Rectal smooth muscle tissue (tissue), 1 donor: Measurements from ENCODE around the gene SLC26A9.
"Not testable (repeated sequence)": the region's sequence is repeated elsewhere in the genome, so short reads cannot be mapped to it uniquely, and the experiment has no call there.

Source experiments
- H3K27ac ChIP-seq: one replicate; pipeline ENCODE4 v1.7.0; 2013; ENCODE audit warnings: low read depth, low read length, inconsistent platforms
- H3K27me3 ChIP-seq: one replicate; pipeline ENCODE4 v1.7.0; 2013; ENCODE audit warnings: low read length; ENCODE audit not compliant: control insufficient read depth, insufficient read depth
- H3K36me3 ChIP-seq: one replicate; pipeline ENCODE4 v1.7.0; 2013; ENCODE audit warnings: low read length; ENCODE audit not compliant: control insufficient read depth, insufficient read depth
- H3K4me1 ChIP-seq: one replicate; pipeline ENCODE4 v1.7.0; 2013; ENCODE audit warnings: low read length; ENCODE audit not compliant: control insufficient read depth, insufficient read depth
- H3K4me3 ChIP-seq: one replicate; pipeline ENCODE4 v1.7.0; 2013; ENCODE audit warnings: low read length
- H3K9ac ChIP-seq: one replicate; pipeline ENCODE4 v1.7.0; 2013; ENCODE audit warnings: low read length

SLC26A9 gene

DNA sequence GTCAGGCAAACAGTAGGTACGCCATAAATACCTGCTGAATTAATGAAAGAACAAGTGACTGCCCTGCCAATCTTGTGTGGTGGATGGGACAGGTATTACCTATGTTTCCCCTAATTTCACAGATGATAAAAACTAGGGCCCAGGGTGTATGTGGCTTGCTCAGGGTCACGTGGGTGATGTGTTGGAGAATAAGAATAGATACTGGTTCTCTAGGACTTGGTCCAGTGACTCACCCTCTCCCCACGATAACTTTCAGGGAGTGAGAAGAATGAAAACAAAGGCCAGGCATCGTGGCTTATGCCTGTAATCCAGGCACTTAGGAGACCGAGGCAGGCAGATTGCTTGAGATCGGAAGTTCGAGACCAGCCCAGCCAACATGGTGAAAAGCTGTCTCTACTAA lies 26.7 kb downstream of the SLC26A9 start:
- Histone ChIP-seq H3K4me3 (no peak overlapping the region), H3K4me1 (no peaks in the 10 kb centered on the region), H3K9ac (no peak overlapping the region), H3K27ac (no peak overlapping the region), H3K36me3 (no peaks in the 10 kb centered on the region), H3K27me3 (no peaks in the 10 kb centered on the region)

DNA sequence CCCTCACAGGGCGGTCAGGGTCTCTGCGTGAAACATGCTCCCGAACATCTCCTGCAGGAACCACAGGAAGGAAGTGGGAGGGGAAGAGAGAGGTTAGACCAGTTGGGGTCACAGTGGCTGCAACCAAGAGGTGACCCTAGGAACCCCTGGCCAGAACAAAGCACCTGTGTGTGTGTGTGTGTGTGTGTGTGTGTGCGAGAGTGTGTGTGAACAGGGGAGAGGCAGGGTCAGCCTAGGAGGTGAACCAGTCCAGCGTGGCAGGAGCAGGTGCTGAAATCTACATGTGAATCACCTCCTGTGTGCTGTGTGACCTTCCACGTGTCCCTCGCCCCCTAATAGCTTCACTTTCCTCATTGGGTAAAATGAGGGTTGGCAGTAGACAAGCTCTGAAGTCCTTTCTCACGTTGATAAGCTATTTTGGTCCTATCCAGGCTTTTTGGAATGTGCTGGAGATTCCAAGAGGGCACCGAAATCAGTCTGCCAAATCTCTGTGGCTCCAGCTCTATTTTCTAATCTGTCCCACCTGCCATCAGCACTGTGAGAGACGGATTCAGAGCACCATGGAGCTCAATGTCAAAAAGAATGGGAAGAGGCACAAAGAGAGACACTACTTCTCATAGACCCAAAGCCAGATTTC lies 27.8 kb downstream of the SLC26A9 start:
- Histone ChIP-seq H3K27ac (no peak overlapping the region), H3K4me3 (no peak overlapping the region), H3K27me3 (no peaks in the 10 kb centered on the region), H3K9ac (no peak overlapping the region), H3K36me3 (no peaks in the 10 kb centered on the region), H3K4me1 (no peaks in the 10 kb centered on the region)

DNA sequence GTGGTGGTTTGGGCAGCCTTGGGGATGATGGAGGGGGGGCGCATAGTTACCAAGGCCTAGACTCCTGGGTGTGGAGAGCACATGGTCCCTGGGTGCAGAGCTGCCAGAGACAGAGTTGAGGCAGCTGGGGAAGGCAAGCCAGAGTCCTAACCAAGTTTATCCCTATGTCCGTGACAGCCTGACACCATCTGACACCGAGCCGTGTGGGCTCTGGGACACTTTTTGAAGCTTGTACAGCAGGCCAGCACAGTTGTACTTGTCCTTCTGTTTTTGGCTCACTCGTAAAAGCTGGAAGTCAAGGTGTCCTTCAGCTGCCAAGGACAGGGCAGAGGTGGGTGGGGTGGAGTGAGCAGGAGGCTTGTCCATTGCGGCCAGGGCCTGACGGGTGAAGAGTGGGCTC lies 28.5 kb downstream of the SLC26A9 start:
- Histone ChIP-seq H3K36me3 (no peaks in the 10 kb centered on the region), H3K4me3 (no peak overlapping the region), H3K27ac (no peak overlapping the region), H3K27me3 (no peaks in the 10 kb centered on the region), H3K4me1 (no peaks in the 10 kb centered on the region), H3K9ac (no peak overlapping the region)

DNA sequence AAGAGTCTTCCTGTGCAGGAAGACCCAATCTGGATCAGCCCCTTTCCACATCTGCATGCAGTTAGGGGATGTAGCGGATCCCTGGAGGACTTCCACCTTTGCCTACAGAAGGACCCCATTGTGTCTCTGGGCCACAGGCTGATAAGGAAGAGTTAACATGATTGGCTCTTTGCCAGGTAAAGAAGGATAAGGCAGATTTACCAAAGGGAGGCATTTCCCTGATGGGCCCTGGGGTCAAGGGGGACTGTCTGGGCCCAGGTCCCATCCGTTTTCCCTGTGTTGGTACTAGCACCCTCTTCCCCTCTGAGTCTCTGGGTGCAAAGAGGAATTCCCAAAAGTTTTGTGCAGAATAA lies 29.1 kb downstream of the SLC26A9 start:
- no peaks in the 10 kb centered on the region for H3K4me1 ChIP-seq
- H3K27ac ChIP-seq: no peak overlapping the region
- no peak overlapping the region for H3K9ac ChIP-seq
- H3K4me3 ChIP-seq: no peak overlapping the region
- no peaks in the 10 kb centered on the region for H3K36me3 ChIP-seq
- no peaks in the 10 kb centered on the region for H3K27me3 ChIP-seq

DNA sequence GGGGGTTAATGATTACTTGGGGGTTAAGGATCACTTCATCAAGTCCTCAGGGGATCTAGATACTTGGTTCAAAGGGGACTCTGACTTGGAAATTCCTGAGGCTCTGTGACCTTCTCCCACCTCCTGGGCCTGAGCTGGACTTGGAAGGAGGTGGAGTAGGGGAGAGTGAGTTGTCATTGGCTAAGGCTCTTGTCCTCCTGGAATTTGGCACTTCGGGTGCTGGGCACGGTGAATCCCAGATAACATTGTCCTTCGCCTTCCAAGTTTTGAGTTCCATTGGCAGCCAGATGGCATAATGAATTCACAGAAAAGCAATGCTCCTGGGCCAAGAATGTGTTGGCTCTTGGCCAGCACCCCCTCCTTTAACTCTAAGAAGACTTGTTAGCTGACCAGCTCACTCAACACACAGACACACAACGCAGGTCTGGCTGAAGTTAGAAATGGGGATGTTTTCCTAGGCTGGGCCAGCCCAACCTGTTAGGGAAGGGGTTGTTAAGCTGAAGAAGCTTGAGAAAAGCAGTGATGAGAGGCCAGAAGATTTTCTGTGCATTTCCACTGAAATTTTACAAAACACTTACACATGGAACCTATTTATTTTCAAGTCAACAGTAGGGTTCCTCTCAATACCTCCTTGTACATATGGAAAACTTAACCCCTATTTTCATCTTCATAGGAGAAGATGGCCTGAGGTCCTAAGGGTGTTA lies 29.7 kb downstream of the SLC26A9 start:
- Histone ChIP-seq H3K27ac (no peak overlapping the region), H3K9ac (no peak overlapping the region), H3K27me3 (no peaks in the 10 kb centered on the region), H3K4me1 (no peaks in the 10 kb centered on the region), H3K36me3 (no peaks in the 10 kb centered on the region), H3K4me3 (no peak overlapping the region)

DNA sequence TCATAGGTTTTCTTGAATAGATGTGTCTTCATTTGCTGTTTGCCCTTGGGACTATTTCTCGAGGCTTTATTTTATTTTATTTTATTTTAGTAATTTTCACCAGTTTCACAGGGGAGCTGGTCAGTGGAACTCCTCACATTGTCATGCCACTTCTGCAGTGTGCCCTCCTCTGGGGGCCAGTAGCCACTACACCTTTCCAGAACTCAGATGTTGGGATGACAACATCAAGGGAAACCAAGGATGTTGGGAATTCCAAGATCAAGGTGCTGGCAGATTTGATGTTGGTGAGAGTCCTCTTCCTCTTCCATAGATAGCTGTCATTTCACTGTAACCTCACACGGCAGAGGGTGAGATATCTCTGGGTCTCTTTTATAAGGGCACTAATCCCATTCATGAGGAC lies 35.5 kb downstream of the SLC26A9 start:
- H3K36me3 ChIP-seq: no peaks in the 10 kb centered on the region
- no peak overlapping the region for H3K4me3 ChIP-seq
- no peak overlapping the region for H3K9ac ChIP-seq
- no peaks in the 10 kb centered on the region for H3K27me3 ChIP-seq
- no peak overlapping the region for H3K27ac ChIP-seq
- H3K4me1 ChIP-seq: no peaks in the 10 kb centered on the region

DNA sequence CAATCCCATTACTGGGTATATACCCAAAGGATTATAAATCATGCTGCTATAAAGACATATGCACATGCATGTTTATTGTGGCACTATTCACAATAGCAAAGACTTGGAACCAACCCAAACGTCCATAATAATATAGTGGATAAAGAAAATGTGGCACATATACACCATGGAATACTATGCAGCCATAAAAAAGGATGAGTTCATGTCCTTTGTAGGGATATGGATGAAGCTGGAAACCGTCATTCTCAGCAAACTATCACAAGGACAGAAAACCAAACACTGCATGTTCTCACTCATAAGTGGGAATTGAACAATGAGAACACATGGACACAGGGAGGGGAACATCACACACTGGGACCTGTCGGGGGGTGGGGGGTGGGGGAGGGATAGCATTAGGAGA lies 38.2 kb downstream of the SLC26A9 start:
- not testable (repeated sequence) for H3K27ac ChIP-seq, H3K4me1 ChIP-seq, H3K9ac ChIP-seq, H3K4me3 ChIP-seq, H3K36me3 ChIP-seq, H3K27me3 ChIP-seq

DNA sequence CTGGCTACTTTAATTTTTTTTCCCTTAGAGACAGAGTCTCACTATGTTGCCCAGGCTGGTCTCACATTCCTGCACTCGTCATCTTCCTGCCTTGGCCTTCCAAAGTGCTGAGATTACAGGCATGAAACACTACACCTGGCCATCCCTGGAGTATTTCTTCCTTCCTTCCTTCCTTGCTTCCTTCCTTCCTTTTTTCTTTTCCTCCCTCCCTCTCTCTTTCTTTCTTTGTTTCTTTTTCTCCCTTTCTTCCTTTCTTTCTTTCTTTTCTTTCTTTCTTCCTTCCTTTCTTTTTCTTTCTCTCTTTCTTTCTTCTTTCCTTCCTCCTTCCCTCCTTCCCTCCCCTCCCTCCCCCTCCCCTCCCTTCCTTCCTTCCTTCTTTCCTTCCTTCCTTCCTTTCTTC lies 46.9 kb downstream of the SLC26A9 start:
- H3K9ac ChIP-seq: no peak overlapping the region
- no peaks in the 10 kb centered on the region for H3K36me3 ChIP-seq
- H3K4me1 ChIP-seq: no peaks in the 10 kb centered on the region
- no peak overlapping the region for H3K4me3 ChIP-seq
- H3K27me3 ChIP-seq: no peaks in the 10 kb centered on the region
- no peak overlapping the region for H3K27ac ChIP-seq

DNA sequence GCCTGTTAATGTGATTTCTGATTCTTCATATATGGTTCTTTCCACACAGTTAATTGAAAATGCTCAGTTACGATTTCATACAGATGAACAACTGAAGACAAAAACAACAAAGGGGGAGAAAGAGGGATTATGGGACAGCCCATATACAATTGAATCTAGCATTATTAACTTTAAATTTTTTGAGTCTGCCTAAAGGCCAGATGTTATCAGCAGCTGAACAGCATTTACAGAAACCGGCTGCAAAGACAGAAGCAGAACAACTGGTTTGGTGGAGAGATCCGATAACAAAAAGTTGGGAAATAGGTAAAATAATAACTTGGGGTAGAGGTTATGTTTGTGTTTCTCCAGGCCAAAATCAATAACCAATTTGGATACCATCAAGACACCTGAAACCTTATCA lies 49.1 kb downstream of the SLC26A9 start:
- H3K27me3 ChIP-seq, H3K36me3 ChIP-seq, H3K27ac ChIP-seq, H3K9ac ChIP-seq, H3K4me1 ChIP-seq, H3K4me3 ChIP-seq: not testable (repeated sequence)

DNA sequence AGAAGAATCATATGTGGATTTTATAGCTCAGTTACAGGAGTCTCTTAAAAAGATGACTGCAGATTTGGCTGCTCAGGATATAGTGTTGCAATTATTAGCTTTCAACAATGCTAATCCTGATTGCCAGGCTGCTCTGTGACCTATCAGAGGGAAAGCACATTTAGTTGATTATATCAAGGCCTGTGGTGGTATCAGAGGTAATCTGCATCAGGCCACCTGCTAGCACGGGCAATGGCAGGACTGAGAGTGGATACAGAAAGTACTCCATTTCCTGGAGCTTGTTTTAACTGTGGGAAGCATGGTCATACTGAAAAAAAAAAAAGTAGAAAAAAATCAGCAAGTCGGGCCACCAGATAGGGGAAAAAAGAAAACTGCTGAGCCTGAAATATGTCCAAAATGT lies 51.1 kb downstream of the SLC26A9 start:
- not testable (repeated sequence) for H3K4me3 ChIP-seq, H3K36me3 ChIP-seq, H3K27ac ChIP-seq, H3K27me3 ChIP-seq, H3K9ac ChIP-seq, H3K4me1 ChIP-seq

DNA sequence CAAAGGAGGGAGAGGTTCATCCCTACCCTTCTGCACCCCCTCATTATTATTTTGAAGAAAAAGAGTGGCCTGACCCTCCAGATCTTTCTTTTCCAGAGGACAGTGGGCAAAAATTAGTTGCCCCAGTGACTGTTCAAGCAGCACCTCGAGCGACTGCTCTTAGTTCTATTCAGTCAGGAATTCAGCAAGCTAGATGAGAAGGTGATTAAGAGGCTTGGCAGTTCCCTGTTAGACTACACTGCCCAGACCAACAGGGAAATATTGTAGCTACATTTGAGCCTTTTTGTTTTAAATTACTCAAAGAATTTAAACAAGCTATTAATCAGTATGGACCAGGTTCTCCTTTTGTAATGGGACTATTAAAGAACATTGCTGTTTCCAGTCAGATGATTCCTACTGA lies 51.8 kb downstream of the SLC26A9 start:
- H3K4me3 ChIP-seq, H3K27me3 ChIP-seq, H3K9ac ChIP-seq, H3K27ac ChIP-seq, H3K36me3 ChIP-seq, H3K4me1 ChIP-seq: not testable (repeated sequence)

DNA sequence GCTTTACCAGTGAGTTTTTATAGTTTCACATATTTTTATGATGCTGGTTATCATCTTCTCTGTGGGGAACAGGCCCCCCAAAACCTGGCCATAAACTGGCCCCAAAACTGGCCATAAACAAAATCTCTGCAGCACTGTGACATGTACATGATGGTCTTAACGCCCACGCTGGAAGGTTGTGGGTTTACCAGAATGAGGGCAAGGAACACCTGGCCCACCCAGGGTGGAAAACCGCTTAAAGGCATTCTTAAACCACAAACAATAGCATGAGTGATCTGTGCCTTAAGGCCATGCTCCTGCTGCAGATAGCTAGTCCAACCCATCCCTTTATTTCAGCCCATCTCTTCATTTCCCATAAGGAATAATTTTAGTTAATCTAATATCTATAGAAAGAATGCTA lies 52.6 kb downstream of the SLC26A9 start:
- not testable (repeated sequence) for H3K4me1 ChIP-seq, H3K9ac ChIP-seq, H3K4me3 ChIP-seq, H3K36me3 ChIP-seq, H3K27ac ChIP-seq, H3K27me3 ChIP-seq

DNA sequence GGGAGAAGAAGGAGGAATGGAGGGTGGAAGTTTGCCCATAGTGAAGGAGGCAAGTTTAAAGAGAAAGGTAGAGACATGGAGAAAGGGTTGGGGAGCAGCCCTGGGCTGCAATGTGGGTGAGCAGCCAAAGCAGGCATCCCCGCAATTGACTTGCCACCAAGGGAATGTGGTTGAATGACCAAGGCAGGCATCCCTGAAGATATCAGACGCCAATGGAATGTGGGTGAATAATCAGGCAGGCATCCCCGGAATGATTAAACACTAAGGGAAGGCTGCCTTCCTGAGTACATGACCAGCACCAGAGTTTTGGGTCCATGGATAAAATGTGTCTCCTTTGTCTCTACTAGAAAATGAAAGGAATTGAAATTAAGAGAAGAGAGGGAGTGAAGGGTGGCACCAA lies 53.5 kb downstream of the SLC26A9 start:
- not testable (repeated sequence) for H3K4me1 ChIP-seq, H3K27me3 ChIP-seq, H3K9ac ChIP-seq, H3K36me3 ChIP-seq, H3K4me3 ChIP-seq, H3K27ac ChIP-seq
